Measurements from ENCODE around the gene TSPAN17. TPM values are rescaled to one million over a fixed set of nuclear protein-coding genes. Genes with fewer than 3 reads are reported as not detected.

The TSPAN17 gene
- total RNA-seq, 1 donor from 2014 or later, result 41.8 TPM

GRCh38 chr5:176664886-176665285 is 17.6 kb downstream of the TSPAN17 start:
- H3K27ac Mint-ChIP-seq (ENCODE audit: unreplicated experiment), result no peak overlapping the region
- TF ChIP-seq CTCF (IDR thresholded peaks at IDR 0.05), result no peak
- no peak for DNase-seq (ENCODE audit: extremely low spot score, unreplicated experiment)
- no peaks in the 10 kb centered on the region for H3K4me1 Mint-ChIP-seq (ENCODE audit: unreplicated experiment)
- no peak overlapping the region for H3K4me3 Mint-ChIP-seq (ENCODE audit: unreplicated experiment)
- peaks cover 36% of the 10 kb centered on the region for H3K27me3 Mint-ChIP-seq (ENCODE audit: unreplicated experiment)
- H3K9me3 Mint-ChIP-seq (ENCODE audit: unreplicated experiment), result no peaks in the 10 kb centered on the region
- peaks cover 1% of the 10 kb centered on the region for H3K36me3 Mint-ChIP-seq (ENCODE audit: unreplicated experiment)

- Mint-ChIP-seq H3K36me3 (ENCODE audit: unreplicated experiment) (peaks cover 1% of the 10 kb centered on the region), H3K27me3 (ENCODE audit: unreplicated experiment) (peaks cover 38% of the 10 kb centered on the region), H3K9me3 (ENCODE audit: unreplicated experiment) (no peaks in the 10 kb centered on the region), H3K4me3 (ENCODE audit: unreplicated experiment) (no peak overlapping the region), H3K4me1 (ENCODE audit: unreplicated experiment) (no peaks in the 10 kb centered on the region), H3K27ac (ENCODE audit: unreplicated experiment) (no peak overlapping the region)
- no peak for DNase-seq (ENCODE audit: extremely low spot score, unreplicated experiment)
- TF ChIP-seq CTCF (IDR thresholded peaks at IDR 0.05), result no peak
Measured at GRCh38 chr5:176665517-176665916, 18.2 kb downstream of the TSPAN17 start.

- no peaks in the 10 kb centered on the region for H3K4me1 Mint-ChIP-seq (ENCODE audit: unreplicated experiment)
- H3K4me3 Mint-ChIP-seq (ENCODE audit: unreplicated experiment), result no peak overlapping the region
- no peaks in the 10 kb centered on the region for H3K9me3 Mint-ChIP-seq (ENCODE audit: unreplicated experiment)
- no peak overlapping the region for H3K27ac Mint-ChIP-seq (ENCODE audit: unreplicated experiment)
- no peak for TF ChIP-seq CTCF (IDR thresholded peaks at IDR 0.05)
- no peak for DNase-seq (ENCODE audit: extremely low spot score, unreplicated experiment)
- peaks cover 56% of the 10 kb centered on the region for H3K27me3 Mint-ChIP-seq (ENCODE audit: unreplicated experiment)
- no peaks in the 10 kb centered on the region for H3K36me3 Mint-ChIP-seq (ENCODE audit: unreplicated experiment)
Measured at GRCh38 chr5:176667637-176668036, 20.4 kb downstream of the TSPAN17 start.

- Mint-ChIP-seq H3K4me1 (ENCODE audit: unreplicated experiment) (no peaks in the 10 kb centered on the region), H3K4me3 (ENCODE audit: unreplicated experiment) (no peak overlapping the region), H3K9me3 (ENCODE audit: unreplicated experiment) (no peaks in the 10 kb centered on the region), H3K27me3 (ENCODE audit: unreplicated experiment) (peaks cover 55% of the 10 kb centered on the region), H3K36me3 (ENCODE audit: unreplicated experiment) (no peaks in the 10 kb centered on the region), H3K27ac (ENCODE audit: unreplicated experiment) (no peak overlapping the region)
- no peak for DNase-seq (ENCODE audit: extremely low spot score, unreplicated experiment)
- TF ChIP-seq CTCF (IDR thresholded peaks at IDR 0.05), result no peak
Measured at GRCh38 chr5:176670449-176670848, 23.2 kb downstream of the TSPAN17 start.

GRCh38 chr5:176671399-176671798 is 24.1 kb downstream of the TSPAN17 start:
- H3K4me3 Mint-ChIP-seq (ENCODE audit: unreplicated experiment), result no peak overlapping the region
- no peak for DNase-seq (ENCODE audit: extremely low spot score, unreplicated experiment)
- no peak overlapping the region for H3K27ac Mint-ChIP-seq (ENCODE audit: unreplicated experiment)
- H3K4me1 Mint-ChIP-seq (ENCODE audit: unreplicated experiment), result peaks cover 5% of the 10 kb centered on the region
- no peaks in the 10 kb centered on the region for H3K36me3 Mint-ChIP-seq (ENCODE audit: unreplicated experiment)
- no peak for TF ChIP-seq CTCF (IDR thresholded peaks at IDR 0.05)
- peaks cover 54% of the 10 kb centered on the region for H3K27me3 Mint-ChIP-seq (ENCODE audit: unreplicated experiment)
- no peaks in the 10 kb centered on the region for H3K9me3 Mint-ChIP-seq (ENCODE audit: unreplicated experiment)
